ENCODE measurements around the gene CTH. TPM values are rescaled to one million over a fixed set of nuclear protein-coding genes. Genes with fewer than 3 reads are reported as not detected.
A peak's percentile ranks its signal among the peaks of the same experiment; 100 is the strongest.

The CTH gene
- total RNA-seq, 1 experiment from 2014 or later = 14.7 TPM

- TF ChIP-seq FOSL1 (IDR thresholded peaks at IDR 0.05; ENCODE audit: low read depth) (0 out of 2 replicates have a peak, but pooled peaks have one; percentile 3), SP1 (IDR thresholded peaks at IDR 0.05; ENCODE audit: low read depth) (no peak), ZFX (IDR thresholded peaks at IDR 0.05) (no peak), EGR1 (IDR thresholded peaks at IDR 0.05; ENCODE audit: low read depth) (no peak), SIN3A (IDR thresholded peaks at IDR 0.05; ENCODE audit: low read depth) (no peak), ZBTB33 (IDR thresholded peaks at IDR 0.05; ENCODE audit: extremely low read depth, insufficient replicate concordance, low read length) (no peak), POLR2AphosphoS5 (IDR thresholded peaks at IDR 0.05; ENCODE audit: low read depth, low read length) (no peak), SRF (IDR thresholded peaks at IDR 0.05; ENCODE audit: low read depth) (no peak)
- Histone ChIP-seq H3K27ac (ENCODE audit: low read depth, low read length) (no peak overlapping the region), H3K4me1 (ENCODE audit: control insufficient read depth in 1 of 2, insufficient read depth in 2 of 2, low read length in 2 of 2) (peaks cover 11 to 14% of the 10 kb centered on the region in 2 experiments), H4K20me1 (ENCODE audit: insufficient read depth) (no peaks in the 10 kb centered on the region), H3K9me2 (ENCODE audit: insufficient read depth) (no peaks in the 10 kb centered on the region), H3K79me2 (ENCODE audit: insufficient read depth, low read length) (no peaks in the 10 kb centered on the region), H3K4me2 (ENCODE audit: low read length) (peak overlapping the region; percentile 15), H3K27me3 (ENCODE audit: insufficient read depth, low read length) (no peaks in the 10 kb centered on the region), H3K9ac (ENCODE audit: low read length) (no peak overlapping the region), H2AFZ (ENCODE audit: low read depth, low read length, poor library complexity, severe bottlenecking) (no peak overlapping the region), H3K9me3 (ENCODE audit: control insufficient read depth in 1 of 2, insufficient read depth in 1 of 2, low read depth in 1 of 2, low read length in 2 of 2) (no peaks in the 10 kb centered on the region), H3K4me3 (replicated peaks in 1 of 2; ENCODE audit: low read depth in 1 of 2, low read length in 2 of 2) (no peak overlapping the region), H3K36me3 (ENCODE audit: control insufficient read depth in 1 of 2, insufficient read depth in 2 of 2, low read length in 2 of 2) (peaks cover 0 to 8% of the 10 kb centered on the region in 2 experiments; a peak in 1 of 4 replicates)
- POLR2A ChIA-PET = interaction anchor here (1.6 kb wide), 1 partner anchor 9 kb away, joined by 15 read pairs; the partner anchor contains the start of gene CTH
- intact Hi-C loops (cut with micrococcal nuclease) = no loop called here
- DNase-seq (ENCODE audit: low read depth, low spot score) = peak; percentile 23
- ATAC-seq = peak; percentile 81
- RAD21 ChIA-PET (ENCODE audit: low non-redundant PET in 1 of 2, low total read pairs in 2 of 2, uncharacterized antibody in 2 of 2, unreplicated experiment in 2 of 2) = no interaction called here
- CTCF ChIA-PET = no interaction called here
- no TSS peak for BruUV-seq (replicated peaks)
Measured at GRCh38 chr1:70420320-70420719, 9.3 kb downstream of the CTH start.
